ENCODE measurements around the gene CNDP2.

CNDP2 gene

GRCh38 chr18:74465775-74466174 lies 30.4 kb upstream of the CNDP2 start:
- in situ Hi-C loops (cut with HindIII; ENCODE audit: low pct_ligation_motif_present, low pct_unique_long_range_greater_than_20kb, low sequenced_read_pairs): no loop called here
- no peak for DNase-seq

- in situ Hi-C loops (cut with HindIII; ENCODE audit: low pct_ligation_motif_present, low pct_unique_long_range_greater_than_20kb, low sequenced_read_pairs): no loop called here
- DNase-seq: no peak
These were observed 27.6 kb upstream of the CNDP2 start for GRCh38 chr18:74468547-74469061.

GRCh38 chr18:74472312-74472711 lies 23.9 kb upstream of the CNDP2 start:
- no peak for DNase-seq
- in situ Hi-C loops (cut with HindIII; ENCODE audit: low pct_ligation_motif_present, low pct_unique_long_range_greater_than_20kb, low sequenced_read_pairs): no loop called here

GRCh38 chr18:74473976-74474640 lies 22.1 kb upstream of the CNDP2 start:
- no peak for DNase-seq
- in situ Hi-C loops (cut with HindIII; ENCODE audit: low pct_ligation_motif_present, low pct_unique_long_range_greater_than_20kb, low sequenced_read_pairs): no loop called here

- in situ Hi-C loops (cut with HindIII; ENCODE audit: low pct_ligation_motif_present, low pct_unique_long_range_greater_than_20kb, low sequenced_read_pairs): no loop called here
- DNase-seq: peak; percentile 12
These were observed 20.0 kb upstream of the CNDP2 start for GRCh38 chr18:74476140-74476539.

- in situ Hi-C loops (cut with HindIII; ENCODE audit: low pct_ligation_motif_present, low pct_unique_long_range_greater_than_20kb, low sequenced_read_pairs): no loop called here
- no peak for DNase-seq
These were observed 18.4 kb upstream of the CNDP2 start for GRCh38 chr18:74477771-74478170.

- in situ Hi-C loops (cut with HindIII; ENCODE audit: low pct_ligation_motif_present, low pct_unique_long_range_greater_than_20kb, low sequenced_read_pairs): no loop called here
- no peak for DNase-seq
These were observed 17.8 kb upstream of the CNDP2 start for GRCh38 chr18:74478316-74478715.

- DNase-seq: no peak
- in situ Hi-C loops (cut with HindIII; ENCODE audit: low pct_ligation_motif_present, low pct_unique_long_range_greater_than_20kb, low sequenced_read_pairs): no loop called here
These were observed 17.3 kb upstream of the CNDP2 start for GRCh38 chr18:74478880-74479279.

GRCh38 chr18:74479486-74480148 lies 16.5 kb upstream of the CNDP2 start:
- DNase-seq: no peak
- in situ Hi-C loops (cut with HindIII; ENCODE audit: low pct_ligation_motif_present, low pct_unique_long_range_greater_than_20kb, low sequenced_read_pairs): no loop called here

- in situ Hi-C loops (cut with HindIII; ENCODE audit: low pct_ligation_motif_present, low pct_unique_long_range_greater_than_20kb, low sequenced_read_pairs): no loop called here
- DNase-seq: no peak
These were observed 16.0 kb upstream of the CNDP2 start for GRCh38 chr18:74480149-74480651.

- DNase-seq: no peak
- in situ Hi-C loops (cut with HindIII; ENCODE audit: low pct_ligation_motif_present, low pct_unique_long_range_greater_than_20kb, low sequenced_read_pairs): no loop called here
These were observed 13.5 kb upstream of the CNDP2 start for GRCh38 chr18:74482697-74483096.

GRCh38 chr18:74486119-74486849 lies 9.9 kb upstream of the CNDP2 start:
- in situ Hi-C loops (cut with HindIII; ENCODE audit: low pct_ligation_motif_present, low pct_unique_long_range_greater_than_20kb, low sequenced_read_pairs): no loop called here
- no peak for DNase-seq

GRCh38 chr18:74488354-74488753 lies 7.8 kb upstream of the CNDP2 start:
- DNase-seq: no peak
- in situ Hi-C loops (cut with HindIII; ENCODE audit: low pct_ligation_motif_present, low pct_unique_long_range_greater_than_20kb, low sequenced_read_pairs): no loop called here

- no peak for DNase-seq
- in situ Hi-C loops (cut with HindIII; ENCODE audit: low pct_ligation_motif_present, low pct_unique_long_range_greater_than_20kb, low sequenced_read_pairs): no loop called here
These were observed 7.3 kb upstream of the CNDP2 start for GRCh38 chr18:74488864-74489263.

- in situ Hi-C loops (cut with HindIII; ENCODE audit: low pct_ligation_motif_present, low pct_unique_long_range_greater_than_20kb, low sequenced_read_pairs): no loop called here
- DNase-seq: no peak
These were observed 6.5 kb upstream of the CNDP2 start for GRCh38 chr18:74489676-74490075.

- no peak for DNase-seq
- in situ Hi-C loops (cut with HindIII; ENCODE audit: low pct_ligation_motif_present, low pct_unique_long_range_greater_than_20kb, low sequenced_read_pairs): no loop called here
These were observed 3.9 kb upstream of the CNDP2 start for GRCh38 chr18:74492259-74492658.

GRCh38 chr18:74493689-74494088 lies 2.5 kb upstream of the CNDP2 start:
- peak; percentile 61 for DNase-seq
- in situ Hi-C loops (cut with HindIII; ENCODE audit: low pct_ligation_motif_present, low pct_unique_long_range_greater_than_20kb, low sequenced_read_pairs): no loop called here

GRCh38 chr18:74494514-74494913 lies 1.6 kb upstream of the CNDP2 start:
- in situ Hi-C loops (cut with HindIII; ENCODE audit: low pct_ligation_motif_present, low pct_unique_long_range_greater_than_20kb, low sequenced_read_pairs): no loop called here
- no peak for DNase-seq

GRCh38 chr18:74496508-74497323 lies 553 bp downstream of the CNDP2 start:
- peak; percentile 61 for DNase-seq
- in situ Hi-C loops (cut with HindIII; ENCODE audit: low pct_ligation_motif_present, low pct_unique_long_range_greater_than_20kb, low sequenced_read_pairs): no loop called here

All from ACHN (cell line).